PC-3 (cell line): Measurements from ENCODE around the gene NECTIN4.

Experiments
- CTCF ChIP-seq: fragments of 300-600 bp; sonication (generic); conservative IDR thresholded peaks from 2 replicates; pipeline ENCODE4 v1.5.1; 2017; ENCODE audit warnings: antibody characterized with exemption, low read depth, mild to moderate bottlenecking, low read length
- EZH2 ChIP-seq: fragments of 300-600 bp; sonication (generic); IDR thresholded peaks from one replicate; pipeline ENCODE4 v1.6.1; 2017; ENCODE audit warnings: antibody characterized with exemption, mild to moderate bottlenecking, low read length; ENCODE audit not compliant: unreplicated experiment
- EZH2phosphoT487 ChIP-seq: fragments of 300-600 bp; sonication (generic); IDR thresholded peaks from 2 replicates; pipeline ENCODE4 v1.6.1; 2018; ENCODE audit warnings: mild to moderate bottlenecking, antibody characterized with exemption, low read length, borderline replicate concordance

GRCh38 chr1:161072751-161073449, 16.5 kb downstream of the NECTIN4 start:
- TF ChIP-seq CTCF (no peak), EZH2phosphoT487 (no peak), EZH2 (no peak)
